Thymus (tissue), 11 donors: Measurements from ENCODE around the gene SOX4. TPM values are rescaled to one million over a fixed set of nuclear protein-coding genes. Genes with fewer than 3 reads are reported as not detected.

Experiments used
- DNase-seq, 9 donors: peaks; one replicate each; pipeline ENCODE4 v3.0.0-alpha.2; 2013; ENCODE audit warnings: low spot score in 9 of 9, low read depth in 6 of 9, missing footprints in 1 of 9
- H3K27ac ChIP-seq, 2 donors: one replicate each; pipeline ENCODE4 v1.5.1; 2013; ENCODE audit warnings: control low read depth in 1 of 2, low read depth in 1 of 2, low read length in 1 of 2, mild to moderate bottlenecking in 1 of 2, moderate library complexity in 1 of 2
- H3K27me3 ChIP-seq, 2 donors: one replicate each; pipeline ENCODE4 v1.5.1; 2013; ENCODE audit warnings: low read length in 1 of 2; ENCODE audit not compliant: control insufficient read depth in 2 of 2, insufficient read depth in 1 of 2
- H3K36me3 ChIP-seq, 2 donors: one replicate each; pipeline ENCODE4 v1.5.1; 2013; ENCODE audit warnings: low read length in 1 of 2, mild to moderate bottlenecking in 1 of 2, moderate library complexity in 1 of 2; ENCODE audit not compliant: control insufficient read depth in 2 of 2, insufficient read depth in 2 of 2
- H3K4me1 ChIP-seq, 2 donors: one replicate each; pipeline ENCODE4 v1.5.1; 2013; ENCODE audit warnings: low read length in 2 of 2; ENCODE audit not compliant: control insufficient read depth in 2 of 2, insufficient read depth in 2 of 2
- H3K4me3 ChIP-seq, 2 donors: one replicate each; pipeline ENCODE4 v1.5.1; 2013; ENCODE audit warnings: low read length in 2 of 2, control low read depth in 1 of 2, mild to moderate bottlenecking in 1 of 2
- H3K9me3 ChIP-seq, 2 donors: one replicate each; pipeline ENCODE4 v1.5.1; 2013; ENCODE audit warnings: low read length in 1 of 2, mild to moderate bottlenecking in 1 of 2; ENCODE audit not compliant: control insufficient read depth in 2 of 2, insufficient read depth in 1 of 2
- WGBS: extraction: QIAGEN DNeasy Blood & Tissue Kit; methylation state at CpG from one replicate; pipeline ENCODE4 v1.1.7; 2013; 5-methylcytosine and 5-hydroxymethylcytosine counted together
- polyA plus RNA-seq: library from polyadenylated mRNA; stranded (reverse); fragments of 200-250 nt; gene quantifications from one replicate; pipeline ENCODE4 v1.2.3, GENCODE V29; 2013
- total RNA-seq: library from RNA; stranded (reverse); fragments of 120-200 nt; gene quantifications from one replicate; pipeline ENCODE4 v1.2.4, GENCODE V29; 2013
- donor health status: healthy.

Gene SOX4
- total and polyA plus RNA-seq, 2 donors: 58.0 to 85.7 TPM

GRCh38 chr6:21614226-21614625, 20.7 kb downstream of the SOX4 start:
- no peaks in the 10 kb centered on the region for H3K36me3 ChIP-seq
- H3K4me1 ChIP-seq: peaks cover 0 to 20% of the 10 kb centered on the region in 2 donors
- no peaks in the 10 kb centered on the region for H3K9me3 ChIP-seq
- no peak overlapping the region for H3K27ac ChIP-seq
- WGBS: 98% methylated on average over 4 of the region's 4 CpGs
- DNase-seq: no peak
- no peak overlapping the region for H3K4me3 ChIP-seq
- no peaks in the 10 kb centered on the region for H3K27me3 ChIP-seq

- no peak overlapping the region for H3K4me3 ChIP-seq
- DNase-seq: no peak
- no peaks in the 10 kb centered on the region for H3K27me3 ChIP-seq
- H3K4me1 ChIP-seq: peaks cover 0 to 20% of the 10 kb centered on the region in 2 donors
- H3K36me3 ChIP-seq: no peaks in the 10 kb centered on the region
- no peak overlapping the region for H3K27ac ChIP-seq
- no peaks in the 10 kb centered on the region for H3K9me3 ChIP-seq
- WGBS: 80% methylated on average over 3 of the region's 3 CpGs
Observed at GRCh38 chr6:21615504-21615903, 22.0 kb downstream of the SOX4 start.

GRCh38 chr6:21616005-21616404, 22.5 kb downstream of the SOX4 start:
- H3K4me1 ChIP-seq: peaks cover 0 to 20% of the 10 kb centered on the region in 2 donors
- DNase-seq: no peak
- WGBS: 90% methylated on average over 5 of the region's 5 CpGs
- no peaks in the 10 kb centered on the region for H3K27me3 ChIP-seq
- H3K4me3 ChIP-seq: no peak overlapping the region
- peak overlapping the region in 1 of 2 donors; percentile 25 for H3K27ac ChIP-seq
- no peaks in the 10 kb centered on the region for H3K36me3 ChIP-seq
- no peaks in the 10 kb centered on the region for H3K9me3 ChIP-seq

- no peaks in the 10 kb centered on the region for H3K9me3 ChIP-seq
- no peaks in the 10 kb centered on the region for H3K27me3 ChIP-seq
- H3K4me1 ChIP-seq: no peaks in the 10 kb centered on the region
- H3K4me3 ChIP-seq: no peak overlapping the region
- no peaks in the 10 kb centered on the region for H3K36me3 ChIP-seq
- no peak for DNase-seq
- 83% methylated on average over 7 of the region's 7 CpGs for WGBS
- no peak overlapping the region for H3K27ac ChIP-seq
Observed at GRCh38 chr6:21625642-21626041, 32.1 kb downstream of the SOX4 start.

- no peaks in the 10 kb centered on the region for H3K9me3 ChIP-seq
- no peak overlapping the region for H3K27ac ChIP-seq
- no peaks in the 10 kb centered on the region for H3K4me1 ChIP-seq
- no peak overlapping the region for H3K4me3 ChIP-seq
- no peaks in the 10 kb centered on the region for H3K36me3 ChIP-seq
- no peak for DNase-seq
- H3K27me3 ChIP-seq: no peaks in the 10 kb centered on the region
- 88% methylated on average over 1 of the region's 1 CpG for WGBS
Observed at GRCh38 chr6:21626756-21627155, 33.2 kb downstream of the SOX4 start.

- 42% methylated on average over 4 of the region's 4 CpGs for whole genome bisulfite sequencing
- H3K36me3 ChIP-seq: no peaks in the 10 kb centered on the region
- H3K4me1 ChIP-seq: no peaks in the 10 kb centered on the region
- no peaks in the 10 kb centered on the region for H3K9me3 ChIP-seq
- no peak overlapping the region for H3K27ac ChIP-seq
- H3K4me3 ChIP-seq: no peak overlapping the region
- DNase-seq: no peak
- no peaks in the 10 kb centered on the region for H3K27me3 ChIP-seq
Observed at GRCh38 chr6:21628160-21628559, 34.6 kb downstream of the SOX4 start.

GRCh38 chr6:21633511-21634109, 40.1 kb downstream of the SOX4 start:
- H3K9me3 ChIP-seq: peaks cover 0 to 5% of the 10 kb centered on the region in 2 donors
- H3K27ac ChIP-seq: no peak overlapping the region
- no peaks in the 10 kb centered on the region for H3K36me3 ChIP-seq
- WGBS: 97% methylated on average over 9 of the region's 9 CpGs
- H3K4me1 ChIP-seq: no peaks in the 10 kb centered on the region
- no peak for DNase-seq
- H3K4me3 ChIP-seq: no peak overlapping the region
- no peaks in the 10 kb centered on the region for H3K27me3 ChIP-seq

GRCh38 chr6:21634582-21634981, 41.0 kb downstream of the SOX4 start:
- no peak overlapping the region for H3K27ac ChIP-seq
- no peak for DNase-seq
- 93% methylated on average over 4 of the region's 4 CpGs for WGBS

GRCh38 chr6:21636876-21637275, 43.3 kb downstream of the SOX4 start:
- Histone ChIP-seq H3K27ac (no peak overlapping the region), H3K9me3 (peaks cover 0 to 5% of the 10 kb centered on the region in 2 donors), H3K36me3 (no peaks in the 10 kb centered on the region), H3K4me1 (no peaks in the 10 kb centered on the region), H3K4me3 (no peak overlapping the region), H3K27me3 (no peaks in the 10 kb centered on the region)
- no peak for DNase-seq

More at GRCh38 chr6:21634582-21634981, 41.0 kb downstream of the SOX4 start:
- no peaks in the 10 kb centered on the region for H3K4me1 ChIP-seq
- H3K9me3 ChIP-seq: peaks cover 0 to 5% of the 10 kb centered on the region in 2 donors
- H3K27me3 ChIP-seq: no peaks in the 10 kb centered on the region
- no peak overlapping the region for H3K4me3 ChIP-seq
- H3K36me3 ChIP-seq: no peaks in the 10 kb centered on the region
